Gastroesophageal sphincter (tissue), 4 donors: ENCODE results near the gene TANC1. TPM values are rescaled to one million over a fixed set of nuclear protein-coding genes. Genes with fewer than 3 reads are reported as not detected.
A peak's percentile ranks its signal among the peaks of the same experiment; 100 is the strongest.

ENCODE experiments used
- ATAC-seq: fragments of 150-250 bp; one replicate; pipeline ENCODE4 v1.9.1; 2016; ENCODE audit warnings: mild to moderate bottlenecking, moderate library complexity
- H3K27ac ChIP-seq, 4 donors: fragments of 200-600 bp; sonication (generic) in 3 of 4; 1 replicate in 3 of 4; 2 replicates in 1 of 4; pipeline ENCODE4 v1.5.1; 2016 to 2019
- H3K27me3 ChIP-seq: fragments of 200-600 bp; sonication (generic); one replicate; pipeline ENCODE4 v1.5.1; 2019
- H3K36me3 ChIP-seq, 2 donors: fragments of 200-600 bp; sonication (generic); one replicate each; pipeline ENCODE4 v1.5.1; 2019; ENCODE audit warnings: control low read depth in 1 of 2
- H3K4me1 ChIP-seq, 3 donors: fragments of 200-600 bp; sonication (generic); 1 replicate in 2 of 3; 2 replicates in 1 of 3; pipeline ENCODE4 v1.5.1; 2016 to 2019; ENCODE audit warnings: control low read depth in 2 of 3
- H3K4me3 ChIP-seq, 2 donors: fragments of 200-600 bp; sonication (generic); one replicate each; pipeline ENCODE4 v1.5.1; 2019; ENCODE audit warnings: mild to moderate bottlenecking in 1 of 2, moderate library complexity in 1 of 2
- H3K9me3 ChIP-seq, 3 donors: fragments of 200-600 bp; sonication (generic); one replicate each; pipeline ENCODE4 v1.5.1; 2017 to 2019; ENCODE audit warnings: control low read depth in 2 of 3
- EP300 ChIP-seq: sonication (generic); formaldehyde crosslinking; IDR thresholded peaks from one replicate; pipeline ENCODE4 v1.6.1; 2017; ENCODE audit warnings: antibody characterized with exemption, mild to moderate bottlenecking
- POLR2A ChIP-seq, 2 donors: fragments of 450-650 bp; IDR thresholded peaks; one replicate each; pipeline ENCODE4 v1.6.1; 2017; ENCODE audit warnings: antibody characterized with exemption in 2 of 2, mild to moderate bottlenecking in 2 of 2, moderate library complexity in 1 of 2
- POLR2AphosphoS5 ChIP-seq: sonication (generic); formaldehyde crosslinking; IDR thresholded peaks from one replicate; pipeline ENCODE4 v1.6.1; 2017; ENCODE audit warnings: antibody characterized with exemption
- WGBS, 2 donors: methylation state at CpG; one replicate each; pipeline ENCODE4 v1.1.5; 2018; ENCODE audit warnings: low coverage in 1 of 2; 5-methylcytosine and 5-hydroxymethylcytosine counted together
- total RNA-seq, 4 donors: library from RNA; depleted of rRNA; stranded (reverse); fragments of >200 nt; gene quantifications; one replicate each; pipeline ENCODE4 v1.1.0, GENCODE V29; 2016
- TF ChIP-seq, protein P1 (sequence below), 4 experiments: fragments of 200-600 bp in 2 of 4; fragments of 450-650 bp in 2 of 4; sonication (generic) in 1 of 4; IDR thresholded peaks; one replicate each; pipeline ENCODE4 v1.5.1; 2017 to 2019; ENCODE audit warnings: antibody characterized with exemption in 4 of 4, mild to moderate bottlenecking in 2 of 4, moderate library complexity in 2 of 4

The TANC1 gene
- total RNA-seq, 4 donors from 2014 or later, result 37.4 to 66.5 (median 46.0) TPM

GRCh38 chr2:159117658-159118057, 149.2 kb downstream of the TANC1 start:
- ATAC-seq, result no peak
- peaks cover 0 to 31% (median 10%) of the 10 kb centered on the region in 3 donors for H3K4me1 ChIP-seq
- no peaks in the 10 kb centered on the region for H3K9me3 ChIP-seq
- no peaks in the 10 kb centered on the region for H3K27me3 ChIP-seq
- no peak overlapping the region for H3K27ac ChIP-seq
- no peak overlapping the region for H3K4me3 ChIP-seq
- no peaks in the 10 kb centered on the region for H3K36me3 ChIP-seq
- TF ChIP-seq EP300 (no peak), POLR2A (IDR thresholded peaks at IDR 0.05) (no peak), POLR2AphosphoS5 (no peak)
- TF ChIP-seq, protein P1, sequence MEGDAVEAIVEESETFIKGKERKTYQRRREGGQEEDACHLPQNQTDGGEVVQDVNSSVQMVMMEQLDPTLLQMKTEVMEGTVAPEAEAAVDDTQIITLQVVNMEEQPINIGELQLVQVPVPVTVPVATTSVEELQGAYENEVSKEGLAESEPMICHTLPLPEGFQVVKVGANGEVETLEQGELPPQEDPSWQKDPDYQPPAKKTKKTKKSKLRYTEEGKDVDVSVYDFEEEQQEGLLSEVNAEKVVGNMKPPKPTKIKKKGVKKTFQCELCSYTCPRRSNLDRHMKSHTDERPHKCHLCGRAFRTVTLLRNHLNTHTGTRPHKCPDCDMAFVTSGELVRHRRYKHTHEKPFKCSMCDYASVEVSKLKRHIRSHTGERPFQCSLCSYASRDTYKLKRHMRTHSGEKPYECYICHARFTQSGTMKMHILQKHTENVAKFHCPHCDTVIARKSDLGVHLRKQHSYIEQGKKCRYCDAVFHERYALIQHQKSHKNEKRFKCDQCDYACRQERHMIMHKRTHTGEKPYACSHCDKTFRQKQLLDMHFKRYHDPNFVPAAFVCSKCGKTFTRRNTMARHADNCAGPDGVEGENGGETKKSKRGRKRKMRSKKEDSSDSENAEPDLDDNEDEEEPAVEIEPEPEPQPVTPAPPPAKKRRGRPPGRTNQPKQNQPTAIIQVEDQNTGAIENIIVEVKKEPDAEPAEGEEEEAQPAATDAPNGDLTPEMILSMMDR (IDR thresholded peaks at IDR 0.05), result no peak
- 60 to 92% methylated on average over 2 of the region's 4 CpGs for WGBS, 2 donors

GRCh38 chr2:159118115-159118858, 149.8 kb downstream of the TANC1 start:
- no peaks in the 10 kb centered on the region for H3K36me3 ChIP-seq
- no peaks in the 10 kb centered on the region for H3K9me3 ChIP-seq
- peak overlapping the region in 1 of 4 donors; percentile 16 for H3K27ac ChIP-seq
- H3K27me3 ChIP-seq, result no peaks in the 10 kb centered on the region
- no peak overlapping the region for H3K4me3 ChIP-seq
- peaks cover 0 to 31% (median 10%) of the 10 kb centered on the region in 3 donors for H3K4me1 ChIP-seq
- peak; percentile 86 for ATAC-seq
- TF ChIP-seq, protein P1 (IDR thresholded peaks at IDR 0.05), result peak; percentile 82 to 95 (median 91)
- TF ChIP-seq POLR2A (IDR thresholded peaks at IDR 0.05), result no peak
- WGBS, 2 donors, result 7 to 28% methylated on average over 3 to 8 of the region's 11 CpGs

GRCh38 chr2:159118859-159119500, 150.5 kb downstream of the TANC1 start:
- WGBS, 2 donors, result 68 to 81% methylated on average over 2 of the region's 2 CpGs
- H3K36me3 ChIP-seq, result no peaks in the 10 kb centered on the region
- no peak for ATAC-seq
- H3K27ac ChIP-seq, result peak overlapping the region in 2 of 4 donors; percentile 16 to 19
- H3K9me3 ChIP-seq, result no peaks in the 10 kb centered on the region
- no peak overlapping the region for H3K4me3 ChIP-seq
- H3K4me1 ChIP-seq, result peaks cover 0 to 35% (median 10%) of the 10 kb centered on the region in 3 donors
- TF ChIP-seq, protein P1 (IDR thresholded peaks at IDR 0.05), result no peak
- TF ChIP-seq EP300, result no peak
- TF ChIP-seq POLR2A (IDR thresholded peaks at IDR 0.05), result no peak
- H3K27me3 ChIP-seq, result no peaks in the 10 kb centered on the region

- Histone ChIP-seq H3K27me3 (no peaks in the 10 kb centered on the region), H3K27ac (peak overlapping the region in 3 of 4 donors; percentile 14 to 19 (median 16)), H3K4me3 (no peak overlapping the region), H3K36me3 (no peaks in the 10 kb centered on the region), H3K4me1 (peaks cover 3 to 43% (median 13%) of the 10 kb centered on the region in 3 donors), H3K9me3 (no peaks in the 10 kb centered on the region)
- no peak for ATAC-seq
- TF ChIP-seq, protein P1 (IDR thresholded peaks at IDR 0.05), result no peak
- no peak for TF ChIP-seq POLR2A (IDR thresholded peaks at IDR 0.05)
- no peak for TF ChIP-seq EP300
- no peak for TF ChIP-seq POLR2AphosphoS5
- WGBS, 2 donors, result 56 to 79% methylated on average over 4 to 8 of the region's 8 CpGs
Measured at GRCh38 chr2:159119652-159120257, 151.3 kb downstream of the TANC1 start.
